Purkinje cell (primary cell): Measurements from ENCODE around the gene SLC7A14. TPM values are rescaled to one million over a fixed set of nuclear protein-coding genes. Genes with fewer than 3 reads are reported as not detected.

Experiments used
- polyA plus RNA-seq: library from polyadenylated mRNA; unstranded; fragments of >200 nt; fragmentation: Nextera tagmentation; gene quantifications from 2 replicates; pipeline ENCODE4 v1.2.1, GENCODE V29; 2014

Gene SLC7A14
- 6.4 and 8.2 TPM in 2 replicates for polyA plus RNA-seq

GRCh38 chr3:170585937-170586310 is at the start of gene SLC7A14:
Gene SLC7A14 (minus strand): TSS chr3:170586075. CDS start chr3:170526936, 59,139 bp downstream.

GRCh38 chr3:170418422-170419398 is 167.2 kb downstream of the SLC7A14 start, which contains the start of gene CLDN11:
Gene CLDN11 (plus strand): TSS chr3:170418868. CDS start chr3:170419067, 199 bp downstream.

Other genes with a start within 250 kb of the SLC7A14 start
- 7.7 and 14.2 TPM in 2 replicates for gene SKIL, start 228.4 kb downstream of the SLC7A14 start, polyA plus RNA-seq
- 0.55 and 4.3 TPM in 2 replicates for gene CLDN11, start 167.2 kb downstream of the SLC7A14 start, polyA plus RNA-seq